C4-2B (cell line): ENCODE results near the gene SLC22A1.

ENCODE experiments used
- CTCF ChIP-seq: fragments of 450-650 bp; conservative IDR thresholded peaks from 2 replicates; pipeline ENCODE4 v1.5.1; 2017; ENCODE audit warnings: mild to moderate bottlenecking
- ZFX ChIP-seq: fragments of 450-650 bp; IDR thresholded peaks from 2 replicates; pipeline ENCODE4 v1.6.1; 2017

- TF ChIP-seq CTCF = no peak
- no peak for TF ChIP-seq ZFX
Observed at GRCh38 chr6:160103825-160104100, 17.9 kb upstream of the SLC22A1 start.
